DMS53 treated with DMSO at 0.1 percent for 48 hours (cell line): ENCODE data around the gene INTS13.
"Not testable (repeated sequence)": the region's sequence is repeated elsewhere in the genome, so short reads cannot be mapped to it uniquely, and the experiment has no call there.

Experiments
- DNase-seq: peaks from one replicate; lab custom pipeline; 2025; ENCODE audit not compliant: unreplicated experiment; lab: John Stamatoyannopoulos, UW

INTS13 gene

GRCh38 chr12:26870491-26871419 is 67.0 kb downstream of the INTS13 start:
- peak; percentile 56 for DNase-seq

- no peak for DNase-seq
Observed at GRCh38 chr12:26869908-26870459, 67.8 kb downstream of the INTS13 start.

GRCh38 chr12:26869104-26869494 is 68.7 kb downstream of the INTS13 start:
- DNase-seq, result no peak

DNA sequence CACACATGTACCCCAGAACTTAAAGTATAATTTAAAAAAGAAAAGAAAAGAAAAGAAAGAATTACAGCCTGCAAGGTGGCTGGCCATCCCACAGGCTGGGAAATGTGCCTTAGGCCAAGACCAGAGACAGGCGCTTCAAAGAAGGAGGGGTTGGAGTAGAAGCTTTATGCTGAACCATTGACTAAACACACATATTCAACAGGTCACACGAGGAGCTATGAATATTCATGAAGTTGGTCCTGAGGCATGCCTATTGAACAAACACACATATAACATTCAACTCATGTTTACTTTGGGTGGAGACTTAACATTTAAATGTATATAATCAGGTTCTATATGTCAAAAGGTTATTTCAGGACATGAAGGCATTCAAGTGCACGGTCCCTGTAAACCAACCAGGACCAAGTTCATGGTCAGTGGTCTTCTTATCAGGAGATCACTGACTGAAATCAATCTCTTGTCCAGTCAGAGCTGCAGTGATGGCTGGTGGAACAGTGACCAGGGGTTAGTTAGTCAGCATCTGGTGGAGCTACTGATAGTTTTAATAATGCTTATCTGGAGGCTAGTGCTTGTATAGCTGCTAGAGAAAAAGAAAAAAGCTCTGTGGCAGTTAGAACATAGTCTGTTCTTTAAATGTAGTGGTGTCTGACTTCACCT is 69.2 kb downstream of the INTS13 start:
- no peak for DNase-seq

DNA sequence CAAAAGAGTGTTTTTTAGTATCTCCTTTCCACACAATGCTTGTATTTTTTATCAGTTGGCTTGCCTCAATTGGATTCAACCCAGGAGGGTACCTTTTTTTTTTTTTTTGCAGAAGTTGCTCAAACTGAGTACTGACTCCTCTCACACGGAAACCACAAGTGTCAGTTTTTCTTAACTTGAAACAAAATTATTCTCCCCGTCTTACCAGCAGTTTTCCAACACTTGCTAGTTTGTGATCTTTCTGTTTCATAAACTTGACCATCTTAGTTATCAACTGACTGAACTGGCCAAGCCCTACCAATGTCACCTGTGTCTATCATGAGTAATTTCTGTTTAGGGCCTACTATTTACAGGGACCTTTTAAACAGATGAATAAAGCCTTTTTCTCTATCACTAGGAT is 70.7 kb downstream of the INTS13 start:
- DNase-seq, result no peak

- DNase-seq, result no peak
Observed at GRCh38 chr12:26863515-26863914, 74.3 kb downstream of the INTS13 start.

GRCh38 chr12:26862787-26863186 is 75.0 kb downstream of the INTS13 start:
- DNase-seq, result not testable (repeated sequence)

DNA sequence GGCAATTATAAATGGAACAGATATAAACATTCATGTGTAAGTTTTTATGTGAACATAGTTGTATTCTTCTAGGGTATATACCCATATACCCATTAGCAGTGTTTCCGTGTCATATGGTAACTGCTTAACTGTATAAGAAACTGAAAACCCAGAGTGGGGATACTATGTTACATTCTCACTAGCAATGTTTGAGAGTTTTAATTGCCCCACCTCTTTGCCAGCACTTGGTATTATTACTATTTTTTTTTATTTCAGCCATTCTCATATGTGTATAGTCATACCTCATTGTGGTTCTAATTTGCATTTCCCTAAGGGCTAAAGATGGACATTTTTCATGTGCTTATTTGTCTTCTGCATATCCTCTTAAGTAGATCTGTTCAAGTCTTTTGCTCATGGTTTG is 76.1 kb downstream of the INTS13 start:
- DNase-seq, result no peak

DNA sequence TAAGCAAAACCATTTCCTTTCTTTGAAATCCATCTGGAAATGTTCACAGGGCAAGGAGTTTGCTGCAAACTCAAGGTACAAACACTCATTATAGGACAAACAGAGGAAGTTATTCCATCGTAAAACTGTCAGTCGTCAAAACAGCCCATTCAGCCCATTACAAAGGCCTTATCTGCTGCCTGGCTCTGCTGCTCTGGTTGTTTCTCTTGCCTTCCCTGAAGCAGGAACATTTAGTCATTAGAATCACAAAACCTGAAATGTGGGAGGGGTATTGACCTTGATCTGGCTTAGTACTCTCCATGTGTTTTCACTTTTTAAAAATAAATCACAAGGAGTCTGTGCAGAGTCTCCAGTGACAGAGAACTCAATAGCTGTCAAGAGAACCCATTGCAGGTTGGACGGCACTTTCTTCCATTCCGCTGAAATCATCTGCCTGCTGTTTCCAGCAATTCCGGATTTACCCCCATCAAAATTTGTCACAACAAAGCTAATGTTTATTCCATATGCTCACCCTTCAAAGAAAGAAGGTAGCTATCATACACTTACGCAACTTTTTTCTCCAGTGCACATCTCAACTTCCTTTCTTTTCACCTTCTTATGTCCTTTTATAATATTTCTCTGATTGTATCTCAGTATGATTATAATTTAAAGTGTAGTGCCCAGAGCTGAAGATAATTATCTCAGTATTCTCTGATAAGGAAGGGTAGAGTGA is 80.2 kb downstream of the INTS13 start:
- no peak for DNase-seq

GRCh38 chr12:26855337-26855736 is 82.4 kb downstream of the INTS13 start:
- no peak for DNase-seq
